NCI-H524 treated with DMSO at 0.1 percent for 48 hours (cell line): Measurements from ENCODE around the gene FOSL2.
A peak's percentile ranks its signal among the peaks of the same experiment; 100 is the strongest.

ENCODE experiments used
- DNase-seq: peaks from one replicate; lab custom pipeline; 2025; lab: John Stamatoyannopoulos, UW

Gene FOSL2

DNA sequence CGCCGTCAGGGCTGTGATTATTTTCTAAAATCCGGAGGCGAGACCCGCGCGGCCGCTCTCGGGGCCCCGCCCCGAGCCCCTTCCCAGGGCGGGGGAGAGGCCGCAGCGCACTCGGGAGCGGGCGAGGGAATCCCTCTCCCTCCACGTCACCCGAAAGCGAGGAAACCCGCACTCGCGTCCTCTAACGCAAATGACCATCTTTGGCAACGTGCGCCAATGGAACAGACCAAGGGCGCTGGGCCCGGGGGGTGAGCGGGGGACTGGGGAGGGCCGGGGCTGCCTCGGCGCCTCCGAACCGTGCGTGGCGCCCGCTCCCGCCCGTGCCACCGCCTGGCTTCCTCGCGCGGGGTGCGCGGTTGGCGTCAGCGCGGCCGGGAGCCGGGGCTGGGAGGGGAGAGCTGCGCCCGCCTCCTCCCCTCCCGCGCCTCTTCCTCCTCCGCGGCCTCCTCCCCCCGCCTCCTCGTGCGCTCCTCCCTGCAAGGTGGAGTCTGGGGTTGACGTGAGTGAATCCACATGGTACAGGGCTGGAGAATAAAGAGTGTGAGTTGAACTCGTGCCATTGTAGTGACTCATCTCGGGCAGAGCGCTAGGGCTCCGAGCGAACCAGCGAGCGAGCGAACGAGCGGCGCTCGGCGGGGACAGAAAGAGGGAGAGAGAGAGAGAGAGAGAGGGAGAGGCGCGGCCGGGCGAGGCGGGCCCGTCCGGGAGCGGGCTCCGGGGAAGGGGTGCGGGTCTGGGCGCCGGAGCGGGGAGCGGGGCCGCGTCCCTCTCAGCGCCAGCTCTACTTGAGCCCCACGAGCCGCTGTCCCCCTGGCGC, at the start of gene FOSL2:
Gene FOSL2, plus strand, starts transcription at position 562 of the 817 bp plus-strand sequence. CDS start 863 bp downstream, outside the sequence.
- DNase-seq: peak; percentile 79

- no peak for DNase-seq
Measured at GRCh38 chr2:28343184-28343942, 49.3 kb upstream of the FOSL2 start.

DNA sequence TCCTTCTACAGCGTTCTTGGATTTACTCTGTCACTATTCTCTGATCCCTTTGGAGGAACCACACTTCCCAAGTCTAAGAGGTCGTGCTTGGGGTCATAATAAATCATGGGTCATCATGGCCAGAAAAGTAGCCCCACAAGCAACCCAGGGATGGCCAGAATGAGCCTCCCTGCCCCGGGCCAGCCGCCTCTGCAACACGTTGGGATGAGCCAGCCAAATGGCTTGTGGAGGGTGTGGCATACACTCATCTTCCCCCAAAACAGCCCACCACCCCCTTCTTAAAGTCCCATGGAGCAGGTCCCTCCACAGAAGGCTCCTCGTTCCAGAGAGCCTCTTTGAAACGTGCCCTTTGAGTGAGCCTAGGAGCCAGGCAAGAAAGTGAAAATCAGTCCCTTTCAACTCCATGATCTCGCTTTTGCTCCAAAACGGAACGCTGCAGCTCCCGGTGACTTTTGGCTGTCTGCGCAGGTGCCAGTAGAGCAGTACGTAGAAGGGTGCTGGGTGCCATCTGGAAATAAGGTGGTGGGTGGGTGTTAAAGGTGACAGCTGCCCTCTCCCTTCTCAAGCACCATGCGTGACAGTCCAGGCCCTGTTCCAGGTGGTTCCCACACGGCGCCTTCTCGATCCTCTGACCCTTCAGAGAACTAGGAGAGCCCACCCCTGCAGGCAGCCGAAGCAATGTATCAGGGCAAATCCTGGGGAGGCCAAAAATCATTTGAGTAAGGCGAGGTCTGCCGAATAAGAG, 48.5 kb upstream of the FOSL2 start:
- peak; percentile 75 for DNase-seq

DNA sequence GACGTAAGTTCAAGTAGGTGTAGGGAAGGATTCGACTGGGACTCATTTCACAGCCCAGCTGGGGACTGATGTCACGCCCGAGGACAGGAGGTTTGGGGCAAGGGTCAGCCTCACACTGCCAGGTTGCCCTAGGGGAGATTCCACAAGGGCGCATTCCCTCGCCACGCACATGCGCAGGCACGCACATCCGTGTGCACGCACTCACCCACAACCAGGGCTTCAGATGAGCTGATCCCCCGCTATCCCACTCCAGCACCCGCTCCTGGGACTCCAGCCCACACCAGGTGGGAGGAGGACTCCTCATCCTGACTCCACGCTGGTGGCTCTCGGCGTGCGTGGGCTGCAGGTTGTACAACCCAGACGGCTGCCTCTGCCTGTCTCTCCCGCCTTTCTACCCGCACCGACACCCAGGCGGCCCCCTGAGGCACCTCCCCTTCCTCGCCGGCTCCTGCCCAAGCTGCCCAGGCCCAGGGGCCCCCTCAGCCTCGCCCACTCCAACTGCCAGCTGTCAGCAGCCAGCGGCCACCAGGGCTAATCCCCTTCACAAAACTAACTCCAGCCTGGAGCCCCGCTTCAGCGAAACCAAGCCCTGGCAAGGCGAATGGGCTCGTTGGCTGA, 47.8 kb upstream of the FOSL2 start:
- peak; percentile 90 for DNase-seq

GRCh38 chr2:28345619-28346018, 47.0 kb upstream of the FOSL2 start:
- DNase-seq: peak; percentile 97

- DNase-seq: peak; percentile 80
Measured at GRCh38 chr2:28346587-28346986, 46.1 kb upstream of the FOSL2 start.

GRCh38 chr2:28347193-28347592, 45.5 kb upstream of the FOSL2 start:
- peak; percentile 13 for DNase-seq

GRCh38 chr2:28347596-28347995, 45.1 kb upstream of the FOSL2 start:
- no peak for DNase-seq

DNA sequence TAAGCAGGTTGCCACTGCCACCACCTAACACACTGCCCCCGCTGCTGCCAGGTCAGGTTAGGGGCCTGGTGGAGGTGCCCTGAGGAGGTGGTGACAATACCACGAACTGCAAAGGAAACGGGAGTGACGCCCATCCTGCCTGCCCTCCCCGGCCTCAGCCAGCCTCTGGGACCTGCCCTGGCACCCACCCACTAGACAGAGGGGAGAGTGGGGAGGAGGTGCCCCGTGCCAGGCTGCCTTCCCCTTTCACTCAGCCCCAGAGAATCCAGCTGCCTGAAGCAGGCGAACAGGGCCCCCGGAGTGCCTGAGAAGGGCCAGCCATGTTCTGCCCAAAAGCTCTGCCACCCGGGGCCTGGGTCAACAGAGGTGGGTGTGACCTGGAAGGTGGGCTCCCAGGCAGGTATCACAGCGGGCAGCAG, 44.5 kb upstream of the FOSL2 start:
- DNase-seq: no peak

GRCh38 chr2:28348921-28349320, 43.7 kb upstream of the FOSL2 start:
- DNase-seq: no peak

GRCh38 chr2:28349546-28350165, 43.0 kb upstream of the FOSL2 start:
- no peak for DNase-seq

GRCh38 chr2:28350196-28350595, 42.5 kb upstream of the FOSL2 start:
- no peak for DNase-seq

DNA sequence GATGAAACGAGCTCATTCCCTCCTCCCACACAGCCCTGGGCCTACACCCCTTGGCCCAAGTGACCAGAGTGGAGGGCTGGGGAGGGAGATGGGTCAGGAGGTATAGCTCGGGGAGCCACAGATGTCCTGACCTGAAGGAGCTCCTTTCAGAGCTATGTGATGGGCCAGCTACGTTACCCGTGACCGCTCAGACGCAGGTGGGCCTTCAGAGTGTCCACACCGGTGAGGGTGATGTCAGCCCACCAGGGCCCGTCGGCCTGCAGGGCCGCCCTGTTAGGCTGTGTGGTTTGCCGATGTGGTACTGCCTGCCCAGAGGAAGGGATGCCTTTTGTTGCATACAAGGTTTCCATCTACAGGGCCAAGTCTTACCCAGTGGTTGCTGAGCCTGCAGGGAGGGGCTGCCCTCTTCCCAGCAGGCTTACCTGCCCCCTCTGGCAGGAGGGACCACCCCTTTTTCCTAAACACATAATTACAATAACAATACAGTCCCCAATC, 41.8 kb upstream of the FOSL2 start:
- DNase-seq: no peak

DNA sequence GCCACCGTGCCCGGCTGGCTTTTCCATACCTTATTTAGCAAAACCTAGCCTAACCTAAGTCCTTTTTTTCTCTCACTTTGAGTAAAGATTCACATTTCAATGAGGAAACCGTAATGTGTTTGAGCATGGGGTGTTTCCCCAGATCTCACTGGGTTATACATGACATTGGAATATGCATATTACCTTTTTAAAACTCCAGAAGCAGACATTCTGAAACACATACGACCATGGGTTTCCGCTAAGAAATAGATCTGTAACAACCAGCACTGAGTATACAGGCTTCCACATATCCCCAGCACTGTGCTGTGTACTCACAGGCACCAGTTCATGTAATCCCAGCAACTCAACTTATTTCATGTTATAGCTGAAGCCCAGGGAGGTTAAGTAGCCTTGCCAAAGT, 41.0 kb upstream of the FOSL2 start:
- DNase-seq: no peak

GRCh38 chr2:28352104-28352503, 40.6 kb upstream of the FOSL2 start:
- DNase-seq: no peak

- no peak for DNase-seq
Measured at GRCh38 chr2:28352610-28353195, 40.0 kb upstream of the FOSL2 start.

DNA sequence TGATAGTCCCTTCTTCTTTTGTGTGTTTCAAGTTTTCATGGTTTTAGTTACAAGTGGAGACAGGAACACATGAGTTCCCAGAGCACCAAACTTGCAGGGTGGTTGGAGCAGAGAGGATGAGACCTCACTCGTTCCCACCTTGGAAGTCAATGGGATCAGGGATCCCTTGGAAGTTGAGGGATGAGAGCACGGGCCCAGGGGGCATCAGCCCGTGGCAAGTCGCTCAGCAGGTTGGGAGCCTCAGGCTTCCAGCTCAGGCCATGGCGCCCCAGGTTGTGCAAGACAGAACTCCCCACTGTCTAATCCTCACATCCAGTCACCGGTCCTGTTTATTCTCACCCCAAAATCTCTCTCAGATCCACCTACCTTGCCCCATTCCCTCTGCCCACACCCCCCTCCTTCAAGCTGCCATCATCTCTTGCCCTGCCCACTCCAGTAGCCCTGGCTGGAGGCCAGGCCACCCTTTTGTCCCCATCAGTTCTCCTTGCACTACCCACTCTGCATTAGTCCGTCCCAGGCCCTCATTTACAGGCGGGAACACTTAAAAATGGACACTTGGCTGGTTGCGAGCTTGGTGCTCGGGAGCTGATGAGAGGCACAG, 37.6 kb upstream of the FOSL2 start:
- DNase-seq: no peak

DNA sequence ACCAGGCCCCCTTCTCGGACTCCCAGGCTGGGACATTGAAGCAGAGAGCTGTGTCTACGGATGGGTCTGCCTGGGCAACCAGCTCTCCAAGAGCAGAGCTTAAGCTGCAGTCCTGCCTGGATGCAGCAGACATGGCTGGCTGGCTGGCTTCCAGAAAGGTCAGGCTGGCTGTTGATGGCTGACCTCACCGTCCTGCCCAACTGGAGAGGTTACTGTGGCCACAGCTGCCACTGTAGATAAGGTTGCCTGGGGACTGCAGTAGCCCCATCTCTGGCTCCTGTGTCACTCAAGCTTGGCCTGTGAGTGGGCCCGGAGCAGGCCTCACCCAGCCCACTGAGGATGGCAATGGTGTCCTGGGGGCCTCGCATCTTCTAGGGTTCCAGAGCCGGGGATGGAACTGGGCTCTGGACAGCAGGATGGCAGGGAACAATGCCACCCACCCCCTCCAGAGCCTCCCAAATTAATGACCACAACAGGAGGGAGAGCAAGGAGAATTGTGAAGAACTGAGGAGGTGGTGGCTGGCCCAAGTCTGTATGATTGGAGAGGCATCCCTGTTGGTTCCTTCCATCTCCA, 37.0 kb upstream of the FOSL2 start:
- DNase-seq: no peak

DNA sequence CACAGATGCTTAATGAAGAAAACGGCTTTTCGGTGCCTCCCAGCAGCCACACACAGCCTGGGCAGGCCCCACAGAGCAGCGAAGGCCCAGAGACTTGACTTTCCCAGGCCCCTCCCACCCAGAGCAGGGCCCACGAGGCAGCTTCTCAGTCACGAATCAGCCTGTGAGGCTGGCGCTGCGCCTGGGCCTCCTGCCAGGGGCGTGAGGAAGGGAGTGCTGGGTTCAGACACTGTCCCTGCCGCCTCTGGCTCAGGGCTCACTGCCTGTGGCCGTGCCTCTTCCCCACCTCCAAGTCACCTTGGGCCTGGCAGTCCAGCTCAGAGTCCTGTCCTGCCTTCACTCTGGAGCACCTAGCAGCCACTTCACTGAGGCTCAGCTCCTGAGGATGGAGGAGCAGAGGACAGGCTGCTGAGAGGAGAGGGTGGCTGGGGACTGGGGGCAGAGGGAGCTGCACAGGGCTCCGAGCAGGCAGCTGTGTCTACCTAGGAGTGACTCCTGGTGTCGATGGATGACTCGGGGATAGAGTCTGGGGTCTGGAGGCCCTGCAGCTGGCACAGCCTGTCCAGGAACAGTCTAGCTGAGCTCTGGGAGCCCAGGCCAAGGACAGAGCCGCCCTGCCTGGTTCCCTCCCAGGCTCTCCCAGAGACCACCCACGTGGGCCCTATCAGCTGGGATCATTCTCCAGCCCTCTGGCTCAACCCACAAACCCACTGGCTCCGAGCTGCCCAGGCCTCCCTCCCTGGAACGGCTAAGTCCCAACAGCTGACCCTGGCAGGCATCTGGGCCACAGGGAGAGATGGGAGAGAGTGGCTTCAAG, 36.4 kb upstream of the FOSL2 start:
- no peak for DNase-seq
